K562 (cell line): Measurements from ENCODE around the gene COASY. TPM values are rescaled to one million over a fixed set of nuclear protein-coding genes. Genes with fewer than 3 reads are reported as not detected.
A peak's percentile ranks its signal among the peaks of the same experiment; 100 is the strongest.

Experiments used
- CBX8 ChIP-seq: fragments of 200-600 bp; sonication (generic); IDR thresholded peaks from 2 replicates; pipeline ENCODE4 v1.6.1; 2012; ENCODE audit warnings: borderline replicate concordance, mixed run types, low read depth, mild to moderate bottlenecking, moderate library complexity, mixed read lengths, low read length, control low read depth, inconsistent platforms; ENCODE audit not compliant: poor library complexity, severe bottlenecking; ENCODE audit errors: extremely low read depth
- CREB5 ChIP-seq: fragments of 250-450 bp; sonication (Bioruptor Pico); IDR thresholded peaks from 2 replicates; pipeline ENCODE4 v1.5.0; 2020; ENCODE audit warnings: mild to moderate bottlenecking
- FOXO4 ChIP-seq: fragments of 450-650 bp; formaldehyde crosslinking; IDR thresholded peaks from 2 replicates; pipeline ENCODE4 v1.4.0; 2020; ENCODE audit warnings: mild to moderate bottlenecking, moderate library complexity
- HDAC1 ChIP-seq, 2 experiments: fragments of 450-650 bp; IDR thresholded peaks; 2 replicates each; pipeline ENCODE4 v1.6.1; 2016 to 2017; ENCODE audit warnings: inconsistent platforms in 1 of 2, mild to moderate bottlenecking in 1 of 2, moderate library complexity in 1 of 2
- HIVEP1 ChIP-seq: fragments of 250-450 bp; sonication (Bioruptor Pico); IDR thresholded peaks from 2 replicates; pipeline ENCODE4 v1.4.0; 2020; ENCODE audit warnings: mild to moderate bottlenecking
- MEF2D ChIP-seq: conservative IDR thresholded peaks from 2 replicates; pipeline ENCODE4 v1.6.1; 2016; ENCODE audit warnings: low read depth, missing genetic modification characterization, missing compliant biosample characterization
- POLR2G ChIP-seq: fragments of 200-400 bp; formaldehyde crosslinking; IDR thresholded peaks from 2 replicates; pipeline ENCODE4 v1.6.1; 2017; ENCODE audit warnings: low read depth, mild to moderate bottlenecking, antibody characterized with exemption, low read length, moderate library complexity
- RBM17 ChIP-seq: fragments of 200-400 bp; formaldehyde crosslinking; IDR thresholded peaks from 2 replicates; pipeline ENCODE4 v1.6.1; 2017; ENCODE audit warnings: low read depth, mild to moderate bottlenecking, low read length, borderline replicate concordance
- RHOXF2B ChIP-seq: fragments of 250-450 bp; sonication (Bioruptor Pico); conservative IDR thresholded peaks from 2 replicates; pipeline ENCODE4 v1.5.1; 2021
- SIX5 ChIP-seq, 2 experiments: IDR thresholded peaks; 2 replicates each; pipeline ENCODE4 v1.6.1; 2011; ENCODE audit warnings: low read length in 2 of 2, borderline replicate concordance in 1 of 2, low read depth in 1 of 2, mild to moderate bottlenecking in 1 of 2, moderate library complexity in 1 of 2; ENCODE audit not compliant: insufficient read depth in 1 of 2
- TCF15 ChIP-seq: fragments of 250-450 bp; sonication (Bioruptor Pico); IDR thresholded peaks from 2 replicates; pipeline ENCODE4 v1.8.0; 2022; ENCODE audit warnings: moderate library complexity, mild to moderate bottlenecking, inconsistent platforms
- TEAD4 ChIP-seq, 2 experiments: sonication (generic) in 1 of 2; formaldehyde crosslinking in 1 of 2; IDR thresholded peaks; 2 replicates each; pipeline versions ENCODE4 v1.6.1 to v1.8.0; 2012 to 2022; ENCODE audit warnings: borderline replicate concordance in 1 of 2, inconsistent platforms in 1 of 2, low read length in 1 of 2, mild to moderate bottlenecking in 1 of 2, missing genetic modification reagents in 1 of 2
- TRIM24 ChIP-seq, 2 experiments: fragments of 450-650 bp; IDR thresholded peaks; 2 replicates each; pipeline ENCODE4 v1.6.1; 2016
- TSC22D4 ChIP-seq: fragments of 450-650 bp; IDR thresholded peaks from 2 replicates; pipeline ENCODE4 v1.6.1; 2016; ENCODE audit warnings: missing genetic modification characterization, missing biosample characterization, control low read depth
- ZBTB9 ChIP-seq: fragments of 450-650 bp; formaldehyde crosslinking; IDR thresholded peaks from 2 replicates; pipeline ENCODE4 v1.4.0; 2020; ENCODE audit warnings: mild to moderate bottlenecking, moderate library complexity
- ZNF398 ChIP-seq: fragments of 250-450 bp; sonication (Bioruptor Pico); IDR thresholded peaks from 2 replicates; pipeline ENCODE4 v1.8.0; 2021; ENCODE audit warnings: moderate library complexity, mild to moderate bottlenecking, inconsistent platforms
- ZNF561 ChIP-seq: fragments of 450-650 bp; formaldehyde crosslinking; conservative IDR thresholded peaks from 2 replicates; pipeline ENCODE4 v1.4.0; 2020; ENCODE audit warnings: mild to moderate bottlenecking, moderate library complexity
- polyA plus RNA-seq, 8 experiments: library from polyadenylated mRNA; depleted of rRNA in 4 of 8; stranded (reverse) in 5 of 8; unstranded in 3 of 8; fragments of >200 nt; fragmentation: Nextera tagmentation in 2 of 8; fragmentation: Illumina TruSeq in 1 of 8; extraction: Ambion mirVana in 2 of 8; extraction: Trizol in 1 of 8; gene quantifications; 2 replicates each; pipeline versions ENCODE4 v1.2.1 to v1.2.3, GENCODE V29; 2011 to 2014; ENCODE audit warnings: inconsistent platforms in 1 of 8, missing spikeins in 1 of 8
- total RNA-seq, 7 experiments: library from RNA; depleted of rRNA in 6 of 7; stranded (reverse); fragments of >200 nt in 6 of 7; fragmentation: Illumina TruSeq in 2 of 7; extraction: Trizol in 2 of 7; gene quantifications; 2 replicates each; pipeline versions ENCODE4 v1.2.1 to v1.2.3, GENCODE V29; 2011 to 2021; ENCODE audit warnings: low replicate concordance in 1 of 7

COASY gene
- total and polyA plus RNA-seq, 9 of the 15 experiments (the other 6 are each of a cell fraction or from before 2014, with no cell fraction given) = 25.4 to 175 (median 62.3) TPM

- TF ChIP-seq FOXO4 (no peak), TCF15 (CRISPR knock-in tag) (no peak), HIVEP1 (CRISPR knock-in tag) (no peak), ZNF561 (CRISPR knock-in tag) (no peak), ZBTB9 (CRISPR knock-in tag) (no peak), RBM17 (no peak), POLR2G (peak; percentile 98), TRIM24 (IDR thresholded peaks at IDR 0.05) (0 out of 4 replicates have a peak, but pooled peaks of 1 of the 2 experiments have one; percentile 6), ZNF398 (no peak), CBX8 (no peak), TSC22D4 (no peak), MEF2D (tag) (0 out of 2 replicates have a peak, but pooled peaks have one; percentile 24), CREB5 (CRISPR knock-in tag) (no peak), RHOXF2B (CRISPR knock-in tag) (no peak), TEAD4 (IDR thresholded peaks at IDR 0.05; ENCODE audit: low read length) (peak; percentile 16; the same call in 1 of the 2 replicates), TEAD4 (CRISPR knock-in tag; IDR thresholded peaks at IDR 0.05; ENCODE audit: borderline replicate concordance) (no peak), SIX5 (IDR thresholded peaks at IDR 0.05; ENCODE audit: borderline replicate concordance in 1 of 2, insufficient read depth in 1 of 2, low read depth in 1 of 2, low read length in 2 of 2) (no peak), HDAC1 (IDR thresholded peaks at IDR 0.05) (peak in 1 of 2 experiments; percentile 79; a peak in 2 of 4 replicates)
Observed at GRCh38 chr17:42577532-42578281, 15.8 kb downstream of the COASY start, which contains the start of gene PSMC3IP (continued).
